GM15510 (cell line): ENCODE measurements around the gene DNAH11.

Source experiments
- POLR2A ChIP-seq: IDR thresholded peaks from 3 replicates; pipeline ENCODE4 v1.6.1; 2011; ENCODE audit warnings: borderline replicate concordance; ENCODE audit not compliant: insufficient read length; ENCODE audit errors: extremely low read depth

The DNAH11 gene

DNA sequence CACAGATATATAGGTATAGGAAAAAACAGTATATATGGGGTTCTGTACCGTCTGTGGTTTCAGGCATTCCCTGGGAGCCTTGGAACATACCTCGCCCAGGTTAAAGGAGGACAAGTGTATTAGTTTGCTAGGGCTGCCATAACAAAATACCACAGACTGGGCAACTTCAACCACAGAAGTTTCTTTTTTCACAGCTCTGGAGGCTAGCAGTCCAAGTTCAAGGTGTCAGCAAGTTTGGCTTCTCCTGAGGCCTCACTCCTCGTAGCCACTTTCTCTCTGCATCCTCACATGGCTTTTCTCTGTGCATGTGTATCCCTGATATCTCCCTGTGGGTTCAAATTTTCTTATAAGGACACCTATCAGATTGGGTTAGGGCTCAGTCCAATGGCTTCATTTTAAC, 189.1 kb downstream of the DNAH11 start:
- TF ChIP-seq POLR2A: no peak

DNA sequence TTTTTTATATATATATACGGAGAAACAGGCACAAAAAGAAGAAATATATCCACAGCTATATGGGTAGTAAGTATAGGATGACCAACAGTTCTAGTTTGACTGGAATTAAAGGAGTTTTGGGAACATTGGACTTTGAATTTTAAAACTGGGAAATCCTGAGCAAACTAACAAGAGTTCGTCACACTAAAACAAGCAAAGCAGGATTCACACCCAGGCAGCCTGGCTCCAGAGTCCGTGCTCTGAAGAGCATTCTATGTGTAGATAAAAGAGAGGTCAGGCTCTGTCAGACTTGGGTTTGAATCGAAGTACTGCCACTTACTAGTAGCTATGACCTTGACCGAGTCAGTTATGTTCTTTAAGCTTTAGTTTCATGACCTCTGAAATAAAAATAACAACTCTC, 191.0 kb downstream of the DNAH11 start:
- no peak for TF ChIP-seq POLR2A

DNA sequence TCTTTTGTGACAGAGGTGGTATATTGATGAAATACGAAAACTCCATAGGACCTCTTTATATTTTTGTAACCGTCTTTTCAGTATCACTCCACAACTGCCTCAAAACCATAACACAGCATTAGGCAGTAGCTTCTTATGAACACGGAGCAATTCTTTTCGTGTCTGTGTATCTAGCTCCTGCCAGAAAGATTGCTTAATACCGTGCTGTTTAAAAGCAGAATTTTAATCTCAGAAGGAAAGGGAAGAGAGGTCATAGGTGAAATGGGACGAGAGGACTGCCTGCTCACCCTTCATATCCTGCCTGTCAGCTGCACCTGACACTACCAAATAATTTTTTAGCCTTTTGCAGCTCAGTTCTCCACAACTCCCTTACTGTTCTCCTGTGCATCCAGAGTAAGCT, 200.7 kb downstream of the DNAH11 start:
- no peak for TF ChIP-seq POLR2A

DNA sequence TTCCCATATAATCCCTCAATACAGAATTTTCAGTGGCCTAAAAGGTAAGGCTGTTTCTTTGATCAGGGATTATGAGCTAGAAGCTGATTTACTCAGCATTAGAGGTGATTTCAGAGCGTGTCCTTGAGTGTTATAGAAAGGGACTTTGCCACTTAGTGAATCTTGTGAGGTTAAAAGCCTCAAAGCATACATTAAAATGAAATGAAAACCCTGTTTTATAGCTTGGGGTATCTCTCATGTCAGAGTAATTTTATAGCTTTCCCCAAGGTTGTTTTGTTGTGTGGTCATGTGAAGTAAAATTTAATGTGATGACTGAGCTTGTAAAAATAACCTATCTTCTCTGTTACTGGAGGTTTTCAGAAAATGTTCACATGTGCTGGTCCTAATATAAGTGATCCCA, 204.1 kb downstream of the DNAH11 start:
- TF ChIP-seq POLR2A: no peak

DNA sequence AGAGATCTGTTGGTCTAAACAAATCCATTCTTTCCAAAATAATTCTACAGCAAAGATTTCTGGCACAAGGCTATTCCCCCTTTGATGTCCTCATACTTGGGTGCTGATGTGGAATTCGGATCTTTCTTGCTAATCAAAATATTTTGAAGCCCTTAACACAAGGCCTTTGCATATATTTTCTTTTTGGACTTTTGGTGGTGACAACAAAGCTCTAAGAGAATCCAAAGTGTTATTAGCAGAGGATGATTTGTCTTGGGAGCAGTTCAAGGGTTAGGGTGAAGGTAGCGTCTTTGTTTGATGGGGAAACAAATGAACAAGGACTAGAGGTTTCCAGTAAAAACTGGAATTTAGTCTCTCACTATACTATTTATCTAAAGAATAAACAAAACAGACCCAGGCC, 205.0 kb downstream of the DNAH11 start:
- no peak for TF ChIP-seq POLR2A

DNA sequence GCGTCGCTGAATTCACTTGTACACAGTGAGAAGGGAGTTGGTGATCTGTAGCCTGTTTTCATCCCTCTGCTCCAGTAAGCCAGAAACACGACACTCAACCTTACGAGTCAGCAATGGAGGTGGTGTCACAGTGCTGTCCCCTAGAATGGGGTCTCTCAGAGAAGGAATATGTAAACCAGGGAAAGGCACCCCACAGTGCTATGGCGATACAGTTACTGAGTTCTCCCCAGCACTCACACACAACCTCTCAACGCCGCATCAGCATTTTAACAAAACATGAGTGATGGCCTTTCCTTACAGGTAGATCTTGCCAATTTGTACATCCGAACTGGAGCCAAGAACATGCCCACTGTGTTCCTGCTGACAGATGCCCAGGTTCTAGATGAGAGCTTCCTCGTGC, 206.5 kb downstream of the DNAH11 start:
- TF ChIP-seq POLR2A: no peak

DNA sequence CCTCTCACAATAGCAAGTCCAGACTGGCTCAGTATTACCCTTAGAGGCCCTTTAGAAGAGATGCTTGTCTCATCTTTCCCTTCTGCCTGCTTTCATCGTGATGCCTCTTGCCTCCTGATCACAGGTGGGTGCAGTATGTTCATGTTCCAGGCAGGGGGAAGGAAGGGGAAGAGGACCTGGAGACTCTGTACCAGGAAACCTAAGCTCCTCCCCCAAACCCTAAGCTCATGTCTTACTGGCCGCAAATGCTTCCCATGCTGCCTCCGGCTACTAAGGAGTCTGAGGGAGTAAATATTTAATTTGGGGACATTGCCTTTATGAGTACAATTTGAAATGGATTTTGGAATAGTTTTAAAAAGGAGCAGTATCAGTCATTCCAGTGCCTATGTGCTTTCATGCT, 210.2 kb downstream of the DNAH11 start:
- TF ChIP-seq POLR2A: no peak

DNA sequence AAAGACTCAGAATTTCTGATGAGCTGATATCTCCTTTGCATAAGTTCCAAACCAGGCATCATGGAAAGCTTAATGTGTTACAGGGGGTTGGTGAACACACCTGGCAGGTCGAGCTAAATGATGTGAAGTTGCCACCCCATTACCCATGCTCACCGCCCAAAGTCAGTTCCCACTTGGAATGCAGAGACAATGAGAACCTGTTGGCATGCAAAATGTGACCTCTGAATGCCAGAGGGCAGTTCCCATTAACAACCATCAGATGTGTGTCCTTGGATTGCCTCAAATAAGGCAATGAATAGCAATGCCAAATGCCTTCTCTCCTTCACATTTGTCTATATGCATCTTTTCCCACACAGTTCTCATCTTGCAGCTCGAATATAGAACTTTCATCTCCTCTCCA, 212.1 kb downstream of the DNAH11 start:
- no peak for TF ChIP-seq POLR2A

DNA sequence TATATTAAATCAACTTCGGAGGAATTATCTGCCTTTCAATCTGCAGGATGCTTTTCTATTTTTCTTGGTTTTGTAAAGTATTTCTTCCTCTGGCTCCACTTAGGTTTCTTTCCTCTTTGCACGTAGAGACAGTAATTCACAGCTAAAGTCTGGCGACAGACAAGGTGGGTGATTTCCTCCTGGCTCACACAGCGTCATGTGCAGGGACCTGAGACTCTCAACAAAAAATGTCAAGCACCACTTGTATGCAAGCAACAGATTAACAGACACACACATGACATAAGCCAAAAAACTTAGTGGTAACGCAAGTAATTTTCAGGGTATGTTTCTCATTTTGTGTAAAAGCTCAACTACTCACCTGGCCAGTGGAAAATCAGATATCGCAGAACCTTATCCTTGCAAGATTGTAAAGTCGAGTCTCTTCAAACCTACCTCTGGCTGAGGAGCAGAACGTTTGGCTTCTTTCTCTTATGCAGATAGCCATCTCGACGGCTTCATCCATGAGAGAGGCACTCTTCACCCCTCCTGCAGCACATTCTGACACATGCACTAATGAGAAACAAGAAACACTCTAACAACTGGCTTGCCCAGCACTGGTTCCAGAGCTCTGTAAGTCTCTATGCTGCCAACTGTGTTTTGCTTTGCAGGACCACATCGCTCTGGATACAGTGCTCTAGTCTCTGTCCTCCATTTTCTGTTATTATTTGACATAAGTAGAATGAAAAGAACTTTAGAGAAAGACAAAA, 214.9 kb downstream of the DNAH11 start:
- no peak for TF ChIP-seq POLR2A

DNA sequence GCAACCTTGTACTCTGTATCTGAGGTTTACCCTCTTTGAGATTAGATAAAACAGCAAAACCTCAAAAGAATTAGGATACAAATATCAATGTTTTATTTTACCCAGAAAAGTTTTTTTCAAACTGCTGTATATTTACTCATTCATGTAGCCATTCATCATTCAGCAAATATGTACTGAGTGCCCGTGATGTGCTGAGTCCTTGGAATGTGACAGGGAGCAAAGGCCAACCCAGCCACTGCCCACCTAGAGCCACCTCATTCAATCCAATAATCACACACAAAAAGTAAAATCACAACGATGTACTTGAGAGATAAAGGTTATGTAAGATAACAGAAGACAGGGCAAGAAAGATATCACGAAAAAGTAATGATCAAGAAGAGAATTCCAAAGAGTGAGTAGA, 215.4 kb downstream of the DNAH11 start:
- no peak for TF ChIP-seq POLR2A

DNA sequence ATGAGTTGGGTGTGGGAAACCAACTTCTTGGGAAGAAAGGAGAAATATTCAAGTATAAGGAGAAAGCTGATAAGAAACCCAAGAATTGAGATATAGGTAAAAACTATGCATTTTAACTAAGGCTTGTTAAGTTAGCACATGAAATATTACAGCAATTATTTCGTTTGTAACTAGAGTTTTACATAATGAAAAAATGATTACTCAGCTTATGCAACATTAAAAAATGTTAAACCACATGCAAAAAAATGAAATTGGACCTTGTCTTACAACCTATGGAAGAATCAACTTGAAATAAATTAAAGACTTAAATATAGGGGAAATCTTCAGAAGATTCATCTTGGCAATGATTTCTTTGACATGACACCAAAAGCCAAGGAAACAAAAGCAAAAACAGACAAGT, 219.6 kb downstream of the DNAH11 start:
- no peak for TF ChIP-seq POLR2A

DNA sequence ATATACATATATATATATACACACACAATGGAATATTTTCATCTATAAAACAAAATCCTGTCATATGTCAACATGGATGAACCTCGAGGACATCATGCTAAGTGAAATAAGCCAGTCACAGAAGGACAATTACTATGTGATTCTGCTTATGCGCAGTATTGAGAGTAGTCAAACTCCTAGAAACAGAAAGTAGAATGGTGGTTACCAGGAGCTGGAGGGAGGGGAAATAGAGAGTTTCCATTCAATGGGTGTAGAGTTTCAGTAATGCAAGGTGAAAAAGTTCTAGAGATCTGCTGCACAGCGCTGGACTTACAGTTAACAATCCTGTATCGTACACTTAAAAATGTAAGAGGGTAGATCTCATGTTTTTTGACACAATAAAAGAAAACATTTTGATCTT, 221.0 kb downstream of the DNAH11 start:
- no peak for TF ChIP-seq POLR2A

DNA sequence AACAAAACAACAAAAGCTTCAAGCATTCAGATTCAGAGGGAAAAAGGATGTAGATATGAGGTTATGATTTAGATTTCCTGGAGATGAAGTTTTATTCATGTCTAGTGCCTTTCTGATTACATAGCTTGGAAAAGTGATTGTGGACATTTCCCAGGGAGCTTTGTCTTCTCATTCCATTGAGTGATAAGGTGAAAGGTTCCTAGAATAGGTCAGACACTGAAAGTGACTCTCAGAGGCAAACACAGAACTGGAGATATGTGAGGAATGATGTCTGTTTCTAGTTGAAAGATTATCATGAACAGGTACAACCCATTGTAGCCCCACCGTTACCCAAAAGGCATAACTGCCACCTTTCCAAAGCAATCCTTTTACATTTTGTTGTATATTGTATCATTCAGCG, 223.4 kb downstream of the DNAH11 start:
- no peak for TF ChIP-seq POLR2A

DNA sequence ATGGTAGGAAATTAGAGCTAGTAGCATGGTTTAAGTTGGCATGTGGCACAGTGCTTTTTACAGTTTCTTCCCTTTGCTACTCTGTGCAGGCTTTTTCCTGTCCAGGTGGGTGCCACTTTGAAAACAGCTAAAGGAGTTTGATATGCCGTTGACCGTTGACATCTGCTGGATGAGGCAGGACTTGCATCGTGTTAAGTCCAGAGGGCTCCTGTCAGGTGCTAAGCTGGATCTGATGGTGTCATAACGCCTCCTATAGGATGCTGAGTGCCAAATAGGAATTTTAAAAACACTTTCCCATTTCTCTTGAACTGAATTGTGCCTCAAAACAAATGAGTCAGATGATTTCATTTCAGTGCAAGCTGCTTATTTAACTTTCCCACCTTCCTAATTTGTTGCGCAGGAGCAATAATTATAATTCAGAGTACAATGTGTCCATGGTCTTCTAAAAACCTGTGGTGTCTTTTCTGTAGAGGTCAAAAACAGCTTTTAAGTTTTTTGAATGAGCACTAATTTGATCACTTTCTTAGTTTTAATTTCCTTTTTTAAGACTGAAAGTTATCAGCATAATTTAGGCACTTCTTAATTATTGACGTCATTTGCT, 224.6 kb downstream of the DNAH11 start:
- no peak for TF ChIP-seq POLR2A

DNA sequence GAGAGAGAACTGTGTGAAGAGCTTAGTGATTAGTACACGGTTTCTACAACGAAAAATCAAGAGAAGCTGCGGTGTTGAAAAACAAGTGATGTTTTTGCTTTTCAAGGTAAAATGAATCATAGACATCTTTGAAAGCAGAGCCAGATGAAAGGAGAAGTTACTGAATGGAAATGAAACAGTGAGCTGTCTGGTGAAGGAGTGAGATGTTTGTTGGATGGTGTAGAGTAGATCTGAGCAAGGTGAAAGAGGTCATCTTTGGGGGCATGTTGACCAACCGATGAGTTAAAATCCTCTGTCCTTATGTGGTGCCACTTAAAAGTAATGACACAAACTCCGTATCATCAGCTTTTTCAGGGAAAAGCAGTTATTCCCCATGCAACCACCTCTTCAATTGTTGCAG, 225.4 kb downstream of the DNAH11 start:
- TF ChIP-seq POLR2A: no peak

DNA sequence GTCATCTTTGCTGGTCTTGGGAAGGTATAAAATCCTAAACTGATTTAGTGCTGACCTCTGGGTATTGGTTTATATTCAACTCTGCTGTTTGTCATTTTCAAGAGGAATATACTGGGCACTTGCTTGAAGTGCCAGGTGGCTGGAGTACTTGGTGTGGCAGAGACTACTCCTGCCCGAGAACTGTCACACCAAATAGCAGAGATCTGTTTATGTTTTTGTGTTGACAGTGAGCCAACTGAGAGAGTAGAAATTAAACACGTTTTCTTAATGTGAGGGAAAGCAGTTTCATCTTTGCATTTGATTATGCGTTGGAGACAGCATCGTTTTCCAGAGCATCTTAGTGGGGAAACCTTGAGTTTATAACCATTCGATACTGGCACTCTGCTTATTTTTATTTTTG, 228.4 kb downstream of the DNAH11 start:
- no peak for TF ChIP-seq POLR2A
